Measurements from ENCODE around the gene IL15RA. TPM values are rescaled to one million over a fixed set of nuclear protein-coding genes. Genes with fewer than 3 reads are reported as not detected.

The IL15RA gene
- total RNA-seq, 3 donors from 2014 or later (not counting 1 experiment from before 2014, with no cell fraction given), result 10.7 to 11.8 (median 11.3) TPM

DNA sequence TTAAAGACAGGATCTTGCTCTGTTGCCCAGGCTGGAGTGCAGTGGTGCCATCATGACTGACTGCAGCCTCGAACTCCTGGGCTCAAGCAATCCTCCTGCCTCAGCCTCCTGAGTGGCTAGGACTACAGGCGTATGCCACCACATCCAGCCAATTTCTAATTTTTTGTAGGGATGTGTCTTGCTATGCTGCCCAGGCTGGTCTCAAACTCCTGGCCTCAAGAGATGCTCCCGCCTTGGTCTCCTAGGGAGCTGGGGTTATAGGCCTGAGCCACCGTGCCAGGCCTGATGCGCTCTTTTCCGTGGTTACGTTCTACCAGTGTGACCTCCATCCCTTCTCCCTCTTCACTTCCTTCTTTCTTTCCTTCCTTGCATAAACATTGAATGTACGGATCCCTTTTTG lies 34.2 kb upstream of the IL15RA start:
- Histone ChIP-seq H3K4me1 (ENCODE audit: control insufficient read depth, insufficient read depth, low read length) (peaks cover 8% of the 10 kb centered on the region), H3K4me3 (ENCODE audit: low read length) (no peak overlapping the region), H3K9me3 (ENCODE audit: control insufficient read depth, insufficient read depth, low read length) (peaks cover 3% of the 10 kb centered on the region), H3K27me3 (ENCODE audit: control insufficient read depth, insufficient read depth, low read length) (no peaks in the 10 kb centered on the region), H3K36me3 (ENCODE audit: control insufficient read depth, insufficient read depth, low read length) (no peaks in the 10 kb centered on the region), H3K27ac (ENCODE audit: low read length) (no peak overlapping the region)
- H3K27ac Mint-ChIP-seq, result no peak overlapping the region
- H3K9me3 Mint-ChIP-seq, result no peaks in the 10 kb centered on the region
- H3K36me3 Mint-ChIP-seq, result no peaks in the 10 kb centered on the region
- WGBS (ENCODE audit: insufficient coverage), result 93% methylated on average over 8 of the region's 8 CpGs
- H3K27me3 Mint-ChIP-seq (ENCODE audit: low read depth in 2 of 2), result peaks cover 0 to 3% of the 10 kb centered on the region in 2 donors
- no peak for DNase-seq
- peaks cover 0 to 8% of the 10 kb centered on the region in 2 donors for H3K4me1 Mint-ChIP-seq
- ATAC-seq, result no peak
- H3K4me3 Mint-ChIP-seq, result no peak overlapping the region
- TF ChIP-seq, protein P1, sequence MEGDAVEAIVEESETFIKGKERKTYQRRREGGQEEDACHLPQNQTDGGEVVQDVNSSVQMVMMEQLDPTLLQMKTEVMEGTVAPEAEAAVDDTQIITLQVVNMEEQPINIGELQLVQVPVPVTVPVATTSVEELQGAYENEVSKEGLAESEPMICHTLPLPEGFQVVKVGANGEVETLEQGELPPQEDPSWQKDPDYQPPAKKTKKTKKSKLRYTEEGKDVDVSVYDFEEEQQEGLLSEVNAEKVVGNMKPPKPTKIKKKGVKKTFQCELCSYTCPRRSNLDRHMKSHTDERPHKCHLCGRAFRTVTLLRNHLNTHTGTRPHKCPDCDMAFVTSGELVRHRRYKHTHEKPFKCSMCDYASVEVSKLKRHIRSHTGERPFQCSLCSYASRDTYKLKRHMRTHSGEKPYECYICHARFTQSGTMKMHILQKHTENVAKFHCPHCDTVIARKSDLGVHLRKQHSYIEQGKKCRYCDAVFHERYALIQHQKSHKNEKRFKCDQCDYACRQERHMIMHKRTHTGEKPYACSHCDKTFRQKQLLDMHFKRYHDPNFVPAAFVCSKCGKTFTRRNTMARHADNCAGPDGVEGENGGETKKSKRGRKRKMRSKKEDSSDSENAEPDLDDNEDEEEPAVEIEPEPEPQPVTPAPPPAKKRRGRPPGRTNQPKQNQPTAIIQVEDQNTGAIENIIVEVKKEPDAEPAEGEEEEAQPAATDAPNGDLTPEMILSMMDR (IDR thresholded peaks at IDR 0.05), result no peak
- intact Hi-C loops (cut with micrococcal nuclease), result loop anchor here (10.0 kb wide), 1 partner anchor 133 kb away; no protein-coding TSS in a partner anchor

DNA sequence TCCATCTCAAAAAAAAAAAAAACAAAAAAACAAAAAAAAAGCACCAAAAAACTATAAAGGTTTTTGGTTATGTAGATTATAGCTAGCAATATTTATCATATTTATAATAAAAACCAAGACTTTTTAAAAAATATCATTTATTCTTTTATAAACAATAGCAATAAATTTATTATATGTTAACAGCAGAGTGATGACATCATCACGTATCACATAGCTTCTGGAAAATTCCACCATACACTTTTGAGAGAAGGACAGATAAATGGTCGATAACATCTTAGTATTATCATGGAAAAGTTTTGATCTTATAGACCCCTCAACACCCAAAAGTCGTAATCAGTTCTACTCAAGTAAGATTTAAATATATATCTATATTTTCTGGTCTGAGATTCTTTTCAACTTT lies 33.2 kb upstream of the IL15RA start:
- H3K27ac Mint-ChIP-seq, result no peak overlapping the region
- Histone ChIP-seq H3K27me3 (ENCODE audit: control insufficient read depth, insufficient read depth, low read length) (no peaks in the 10 kb centered on the region), H3K4me1 (ENCODE audit: control insufficient read depth, insufficient read depth, low read length) (peaks cover 8% of the 10 kb centered on the region), H3K36me3 (ENCODE audit: control insufficient read depth, insufficient read depth, low read length) (no peaks in the 10 kb centered on the region), H3K9me3 (ENCODE audit: control insufficient read depth, insufficient read depth, low read length) (peaks cover 3% of the 10 kb centered on the region), H3K27ac (ENCODE audit: low read length) (no peak overlapping the region), H3K4me3 (ENCODE audit: low read length) (no peak overlapping the region)
- DNase-seq (no peak), ATAC-seq (no peak)
- no peaks in the 10 kb centered on the region for H3K9me3 Mint-ChIP-seq
- no peaks in the 10 kb centered on the region for H3K36me3 Mint-ChIP-seq
- H3K27me3 Mint-ChIP-seq (ENCODE audit: low read depth in 2 of 2), result peaks cover 0 to 3% of the 10 kb centered on the region in 2 donors
- H3K4me1 Mint-ChIP-seq, result peaks cover 0 to 8% of the 10 kb centered on the region in 2 donors
- H3K4me3 Mint-ChIP-seq, result no peak overlapping the region
- intact Hi-C loops (cut with micrococcal nuclease), result loop anchor here (10.0 kb wide), 1 partner anchor 134 kb away; no protein-coding TSS in a partner anchor
- no CpG with 5 or more reads among the region's 3 CpGs for WGBS (ENCODE audit: insufficient coverage)
- TF ChIP-seq, protein P1 (IDR thresholded peaks at IDR 0.05), result no peak

DNA sequence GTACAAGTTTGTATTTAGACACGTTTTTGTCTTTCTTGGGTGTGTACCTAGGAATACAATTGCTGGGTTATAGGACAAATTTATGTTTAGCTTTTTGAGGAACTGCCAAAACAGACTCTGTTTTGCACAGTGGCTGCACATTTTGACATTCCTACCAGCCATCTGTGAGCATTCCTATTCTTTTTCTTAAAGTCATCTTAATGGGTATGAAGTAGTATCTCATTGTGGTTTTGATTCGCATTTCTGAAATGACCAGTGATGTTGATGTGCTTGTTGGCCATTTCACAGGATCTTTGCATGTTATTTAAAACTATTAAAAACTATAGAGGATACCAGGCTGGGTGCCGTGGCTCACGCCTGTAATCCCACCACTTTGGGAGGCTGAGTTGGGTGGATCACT lies 32.6 kb upstream of the IL15RA start:
- H3K4me1 Mint-ChIP-seq, result peaks cover 0 to 8% of the 10 kb centered on the region in 2 donors
- peaks cover 0 to 3% of the 10 kb centered on the region in 2 donors for H3K27me3 Mint-ChIP-seq (ENCODE audit: low read depth in 2 of 2)
- no peaks in the 10 kb centered on the region for H3K9me3 Mint-ChIP-seq
- intact Hi-C loops (cut with micrococcal nuclease), result loop anchor here (10.0 kb wide), 1 partner anchor 135 kb away; no protein-coding TSS in a partner anchor
- ATAC-seq (no peak), DNase-seq (no peak)
- WGBS (ENCODE audit: insufficient coverage), result 84% methylated on average over 3 of the region's 4 CpGs
- H3K4me3 Mint-ChIP-seq, result no peak overlapping the region
- Histone ChIP-seq H3K4me3 (ENCODE audit: low read length) (no peak overlapping the region), H3K9me3 (ENCODE audit: control insufficient read depth, insufficient read depth, low read length) (peaks cover 3% of the 10 kb centered on the region), H3K36me3 (ENCODE audit: control insufficient read depth, insufficient read depth, low read length) (no peaks in the 10 kb centered on the region), H3K27me3 (ENCODE audit: control insufficient read depth, insufficient read depth, low read length) (no peaks in the 10 kb centered on the region), H3K4me1 (ENCODE audit: control insufficient read depth, insufficient read depth, low read length) (peaks cover 7% of the 10 kb centered on the region), H3K27ac (ENCODE audit: low read length) (no peak overlapping the region)
- H3K36me3 Mint-ChIP-seq, result no peaks in the 10 kb centered on the region
- TF ChIP-seq, protein P1 (IDR thresholded peaks at IDR 0.05), result no peak
- no peak overlapping the region for H3K27ac Mint-ChIP-seq

DNA sequence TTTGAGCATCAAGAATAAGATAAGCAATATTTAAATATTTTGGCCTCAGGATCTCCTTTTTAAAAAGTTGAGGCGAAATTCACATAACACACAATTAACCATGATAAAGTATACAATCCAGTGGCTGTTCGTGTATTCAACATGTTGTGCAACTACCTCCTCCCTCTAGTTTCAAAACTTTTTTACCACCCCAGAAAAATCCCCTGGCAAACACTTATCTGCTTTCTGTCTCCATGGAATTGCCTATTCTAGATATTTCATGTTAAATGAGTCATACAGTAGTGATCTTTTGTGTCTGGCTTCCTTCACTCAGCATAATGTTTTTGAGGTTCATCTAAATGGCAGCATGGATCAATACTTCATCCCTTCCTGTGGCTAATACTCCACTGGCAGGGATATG lies 31.8 kb upstream of the IL15RA start:
- peaks cover 0 to 10% of the 10 kb centered on the region in 2 donors for H3K27me3 Mint-ChIP-seq (ENCODE audit: low read depth in 2 of 2)
- Histone ChIP-seq H3K4me3 (ENCODE audit: low read length) (no peak overlapping the region), H3K9me3 (ENCODE audit: control insufficient read depth, insufficient read depth, low read length) (peaks cover 3% of the 10 kb centered on the region), H3K27me3 (ENCODE audit: control insufficient read depth, insufficient read depth, low read length) (no peaks in the 10 kb centered on the region), H3K4me1 (ENCODE audit: control insufficient read depth, insufficient read depth, low read length) (peaks cover 4% of the 10 kb centered on the region), H3K36me3 (ENCODE audit: control insufficient read depth, insufficient read depth, low read length) (no peaks in the 10 kb centered on the region), H3K27ac (ENCODE audit: low read length) (no peak overlapping the region)
- no peaks in the 10 kb centered on the region for H3K36me3 Mint-ChIP-seq
- DNase-seq (no peak), ATAC-seq (no peak)
- WGBS (ENCODE audit: insufficient coverage), result 91% methylated on average over 2 of the region's 2 CpGs
- no peak overlapping the region for H3K27ac Mint-ChIP-seq
- no peak overlapping the region for H3K4me3 Mint-ChIP-seq
- intact Hi-C loops (cut with micrococcal nuclease), result no loop called here
- H3K4me1 Mint-ChIP-seq, result peaks cover 0 to 3% of the 10 kb centered on the region in 2 donors
- H3K9me3 Mint-ChIP-seq, result no peaks in the 10 kb centered on the region
- TF ChIP-seq, protein P1 (IDR thresholded peaks at IDR 0.05), result no peak

Measured in natural killer cell (primary cell).